OCI-LY7 (cell line): ENCODE data around the gene SCARF2. TPM values are rescaled to one million over a fixed set of nuclear protein-coding genes. Genes with fewer than 3 reads are reported as not detected.

Source experiments
- BruUV-seq: library from RNA; stranded (reverse); fragments of 400-500 nt; replicated peaks from 2 replicates; lab custom pipeline; 2021; lab: Mats Ljungman, UMichigan
- CTCF ChIA-PET: fragments of 300-600 bp; sonication (Branson Sonifier 250); formaldehyde crosslinking; loops from one replicate; lab custom pipeline; 2022; ENCODE audit warnings: antibody characterized with exemption; ENCODE audit not compliant: unreplicated experiment; lab: Charles Lee
- POLR2A ChIA-PET: fragments of 300-600 bp; sonication (Branson Sonifier 250); formaldehyde crosslinking; loops from one replicate; lab custom pipeline; 2022; ENCODE audit warnings: antibody characterized with exemption; lab: Charles Lee
- DNase-seq: peaks from one replicate; pipeline ENCODE4 v3.0.0-alpha.2; 2015; ENCODE audit warnings: low spot score
- H2AFZ ChIP-seq: fragments of 200-600 bp; sonication (generic), shearing (Covaris generic); 2 replicates; pipeline ENCODE4 v1.6.1; 2014; ENCODE audit warnings: mild to moderate bottlenecking, antibody characterized with exemption, low read length, moderate library complexity
- H3K27ac ChIP-seq: fragments of 200-600 bp; sonication (generic); 2 replicates; pipeline ENCODE4 v1.5.1; 2014; ENCODE audit warnings: mixed run types, low read depth, mild to moderate bottlenecking, moderate library complexity, low read length, inconsistent platforms; ENCODE audit not compliant: poor library complexity, severe bottlenecking
- H3K36me3 ChIP-seq: fragments of 200-600 bp; sonication (generic); 2 replicates; pipeline ENCODE4 v1.6.1; 2014; ENCODE audit warnings: mild to moderate bottlenecking, antibody characterized with exemption, low read length, moderate library complexity, mixed read lengths; ENCODE audit not compliant: insufficient read depth
- H3K4me1 ChIP-seq: fragments of 200-600 bp; sonication (generic); 2 replicates; pipeline ENCODE4 v1.5.1; 2014; ENCODE audit warnings: mild to moderate bottlenecking, low read length; ENCODE audit not compliant: insufficient read depth, poor library complexity, severe bottlenecking
- H3K4me2 ChIP-seq: fragments of 200-600 bp; sonication (generic); 2 replicates; pipeline ENCODE4 v1.6.1; 2014; ENCODE audit warnings: mild to moderate bottlenecking, low read length
- H3K4me3 ChIP-seq: fragments of 200-600 bp; sonication (generic); 2 replicates; pipeline ENCODE4 v1.5.1; 2014; ENCODE audit warnings: mild to moderate bottlenecking, low read depth, low read length; ENCODE audit not compliant: poor library complexity, severe bottlenecking
- H3K79me2 ChIP-seq: fragments of 200-600 bp; sonication (generic); 2 replicates; pipeline ENCODE4 v1.6.1; 2016; ENCODE audit warnings: low read depth, mild to moderate bottlenecking, low read length, moderate library complexity, mixed read lengths; ENCODE audit not compliant: insufficient read depth
- H3K9me2 ChIP-seq: fragments of 200-600 bp; sonication (generic); 2 replicates; pipeline ENCODE4 v1.6.1; 2016; ENCODE audit warnings: mild to moderate bottlenecking, low read length, mixed read lengths; ENCODE audit not compliant: insufficient read depth
- H3K9me3 ChIP-seq: fragments of 200-600 bp; sonication (generic); 2 replicates; pipeline ENCODE4 v1.6.1; 2014; ENCODE audit warnings: mild to moderate bottlenecking, mixed run types, low read length, mixed read lengths
- H4K20me1 ChIP-seq: fragments of 200-600 bp; sonication (generic); 2 replicates; pipeline ENCODE4 v1.6.1; 2014; ENCODE audit warnings: mild to moderate bottlenecking, antibody characterized with exemption, low read length, moderate library complexity, mixed read lengths; ENCODE audit not compliant: insufficient read depth
- CTCF ChIP-seq: fragments of 200-600 bp; sonication (generic); conservative IDR thresholded peaks from 2 replicates; pipeline ENCODE4 v1.5.1; 2014; ENCODE audit warnings: mild to moderate bottlenecking, antibody characterized with exemption, low read length, moderate library complexity, mixed read lengths
- EZH2phosphoT487 ChIP-seq: fragments of 200-600 bp; sonication (generic); IDR thresholded peaks from 2 replicates; pipeline ENCODE4 v1.6.1; 2018; ENCODE audit warnings: low read depth, borderline replicate concordance, mild to moderate bottlenecking, mixed run types, antibody characterized with exemption, low read length, moderate library complexity, mixed read lengths
- intact Hi-C: fragments of 100-400 bp; cut with micrococcal nuclease; formaldehyde crosslinking; loops from one replicate; pipeline ENCODE4 v1.10.0; 2022; ENCODE audit not compliant: unreplicated experiment
- total RNA-seq, 2 experiments: library from RNA; depleted of rRNA in 1 of 2; stranded (reverse); fragments of >200 nt in 1 of 2; shearing (Covaris generic) in 1 of 2; gene quantifications; 2 replicates each; pipeline ENCODE4 v1.2.3, GENCODE V29; 2014 to 2022

The SCARF2 gene
- total RNA-seq, 2 experiments from 2014 or later, result 1.0 to 2.2 TPM

- Histone ChIP-seq H3K9me3 (no peaks in the 10 kb centered on the region), H4K20me1 (no peaks in the 10 kb centered on the region), H2AFZ (no peak overlapping the region), H3K4me2 (no peak overlapping the region), H3K36me3 (no peaks in the 10 kb centered on the region), H3K9me2 (no peaks in the 10 kb centered on the region), H3K79me2 (no peaks in the 10 kb centered on the region), H3K27ac (no peak overlapping the region), H3K4me3 (no peak overlapping the region), H3K4me1 (peaks cover 4% of the 10 kb centered on the region)
- no peak for DNase-seq
- BruUV-seq, result no TSS peak
- ChIA-PET POLR2A (interaction anchor here (0.6 kb wide), 1 partner anchor 67 kb away, joined by 3 read pairs; no protein-coding TSS in a partner anchor), CTCF (no interaction called here)
- intact Hi-C loops, result no loop called here
- TF ChIP-seq EZH2phosphoT487 (no peak), CTCF (no peak)
Observed at GRCh38 chr22:20431511-20432192, 6.0 kb downstream of the SCARF2 start.

GRCh38 chr22:20430720-20431510, 6.7 kb downstream of the SCARF2 start:
- H4K20me1 ChIP-seq, result no peaks in the 10 kb centered on the region
- no peaks in the 10 kb centered on the region for H3K9me3 ChIP-seq
- no TSS peak for BruUV-seq
- no peak overlapping the region for H3K4me2 ChIP-seq
- CTCF ChIA-PET, result interaction anchor here (0.5 kb wide), 1 partner anchor 13 kb away, joined by 4 read pairs; no protein-coding TSS in a partner anchor
- no peaks in the 10 kb centered on the region for H3K36me3 ChIP-seq
- no peak overlapping the region for H3K4me3 ChIP-seq
- TF ChIP-seq EZH2phosphoT487 (no peak), CTCF (no peak)
- POLR2A ChIA-PET, result interaction anchor here (0.6 kb wide), 1 partner anchor 78 kb away, joined by 4 read pairs; no protein-coding TSS in a partner anchor
- H3K9me2 ChIP-seq, result no peaks in the 10 kb centered on the region
- peaks cover 4% of the 10 kb centered on the region for H3K4me1 ChIP-seq
- H2AFZ ChIP-seq, result no peak overlapping the region
- no peak overlapping the region for H3K27ac ChIP-seq
- no peaks in the 10 kb centered on the region for H3K79me2 ChIP-seq
- no peak for DNase-seq
- intact Hi-C loops, result no loop called here
